HTR-8/SVneo (cell line): ENCODE measurements around the gene SPATA32.

Source experiments
- DNase-seq: peaks from one replicate; pipeline ENCODE4 v3.0.0; 2011; ENCODE audit warnings: low spot score, mixed read lengths; ENCODE audit not compliant: insufficient read length
- FAIRE-seq: peaks from 2 replicates; lab custom pipeline; 2011; peaks lifted over from hg19 to GRCh38; lab: Jason Lieb, UNC

Gene SPATA32

DNA sequence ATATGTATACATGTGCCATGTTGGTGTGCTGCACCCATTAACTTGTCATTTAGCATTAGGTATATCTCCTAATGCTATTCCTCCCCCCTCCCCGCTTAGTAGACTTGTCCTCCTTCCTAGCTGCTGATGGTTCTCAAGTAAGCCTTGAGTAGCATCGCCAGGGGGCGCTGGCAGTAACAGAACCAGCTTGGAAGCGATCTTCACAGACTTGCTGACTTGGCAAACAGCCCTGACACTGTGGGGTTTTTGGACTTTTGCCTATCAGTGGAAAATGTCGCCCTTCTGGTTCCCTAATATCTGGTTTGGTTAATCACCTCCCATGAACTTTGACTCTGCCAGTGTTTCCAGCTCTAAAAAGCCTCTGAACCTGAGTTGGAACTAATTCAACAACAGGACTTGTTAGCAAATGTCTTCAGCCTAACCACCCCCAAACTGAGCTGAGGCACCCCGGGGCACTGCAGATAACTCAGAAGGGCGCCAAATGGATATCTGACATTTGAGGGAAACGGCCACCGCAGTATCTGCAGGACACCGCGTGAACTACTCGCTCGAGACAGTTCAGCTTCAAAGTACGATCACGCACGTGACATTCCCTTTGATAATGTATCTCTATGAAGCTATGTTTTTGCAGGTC, 15.4 kb upstream of the SPATA32 start:
- DNase-seq, result peak; percentile 90
- peak; percentile 99 for FAIRE-seq

DNA sequence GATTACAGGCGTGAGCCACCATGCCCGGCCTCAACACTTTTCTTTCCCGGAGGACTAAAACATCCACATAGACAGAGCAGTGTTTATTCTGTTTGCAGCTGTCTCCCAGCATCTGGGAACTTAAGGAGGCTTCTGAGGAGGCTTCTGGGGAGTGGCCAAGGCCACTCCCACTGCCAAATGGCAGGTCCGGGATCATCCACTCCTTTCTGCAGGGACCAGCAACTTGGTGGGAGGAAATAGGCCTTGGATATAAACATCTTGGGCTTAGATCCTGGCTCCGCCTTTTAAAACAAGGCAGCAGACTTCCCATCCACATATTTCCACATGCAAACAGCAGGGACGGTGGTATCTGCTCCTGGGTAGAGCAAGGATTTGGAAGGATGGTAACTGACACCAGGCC, 14.1 kb upstream of the SPATA32 start:
- DNase-seq, result no peak
- no peak for FAIRE-seq

DNA sequence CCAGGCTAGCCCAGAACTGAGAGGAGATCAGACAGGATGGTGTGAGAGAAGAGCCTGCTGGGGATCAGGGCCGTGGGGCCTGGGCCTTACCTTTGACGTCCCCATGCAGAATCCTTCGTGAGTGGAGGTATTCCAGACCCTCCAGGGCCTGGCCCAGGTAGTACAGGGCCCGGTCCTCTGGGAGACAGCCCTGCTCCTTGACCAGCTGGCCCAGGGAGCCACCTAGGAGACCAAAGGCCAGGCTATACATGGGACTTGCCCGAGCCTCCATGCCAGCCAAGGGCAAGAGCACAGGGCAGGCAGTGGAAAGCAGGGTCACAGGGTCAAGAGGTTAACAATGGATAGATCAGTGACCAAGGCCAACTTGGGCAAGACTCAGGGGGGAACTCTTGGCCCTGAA, 12.1 kb upstream of the SPATA32 start:
- DNase-seq (no peak), FAIRE-seq (peak; percentile 46)

DNA sequence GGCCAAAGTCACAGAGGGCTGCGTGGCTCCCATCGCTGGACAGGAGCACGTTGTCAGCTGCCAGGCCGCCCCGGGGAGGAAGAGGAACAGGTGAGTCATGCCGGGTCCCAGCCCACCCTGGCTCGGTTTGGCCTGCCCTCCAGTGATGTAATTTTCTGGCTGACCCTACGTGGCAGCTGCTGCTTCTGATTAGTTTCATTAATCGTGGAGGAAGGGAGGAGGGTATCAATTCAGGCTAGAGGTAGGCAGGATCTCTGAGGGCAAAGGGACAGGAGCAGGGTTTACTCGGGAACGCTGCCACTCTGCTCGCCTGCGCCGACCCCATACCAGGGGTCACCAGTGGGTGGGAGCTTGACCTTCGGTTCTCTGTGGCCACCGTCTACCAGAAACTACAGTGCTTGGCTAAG, 11.7 kb upstream of the SPATA32 start:
- DNase-seq (no peak), FAIRE-seq (peak; percentile 74)

DNA sequence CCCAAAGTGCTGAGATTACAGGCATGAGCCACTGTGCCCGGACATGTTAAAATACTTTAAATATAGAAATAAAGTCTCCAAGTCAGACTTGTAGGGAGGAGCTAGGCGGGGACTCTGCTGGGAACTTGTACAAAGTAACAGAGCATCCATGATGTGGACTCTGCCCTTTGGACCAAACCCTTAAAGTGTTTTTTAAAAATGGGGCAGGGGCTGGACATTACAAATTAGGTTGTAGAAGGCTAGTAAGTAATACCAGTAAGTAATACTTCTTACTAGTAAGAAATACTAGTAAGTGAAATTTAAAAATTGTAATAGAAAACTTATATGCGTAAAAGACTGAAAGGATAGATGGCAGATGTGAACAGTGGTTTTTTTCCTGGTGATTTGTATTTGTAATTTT, 9.7 kb upstream of the SPATA32 start:
- FAIRE-seq (no peak), DNase-seq (no peak)

DNA sequence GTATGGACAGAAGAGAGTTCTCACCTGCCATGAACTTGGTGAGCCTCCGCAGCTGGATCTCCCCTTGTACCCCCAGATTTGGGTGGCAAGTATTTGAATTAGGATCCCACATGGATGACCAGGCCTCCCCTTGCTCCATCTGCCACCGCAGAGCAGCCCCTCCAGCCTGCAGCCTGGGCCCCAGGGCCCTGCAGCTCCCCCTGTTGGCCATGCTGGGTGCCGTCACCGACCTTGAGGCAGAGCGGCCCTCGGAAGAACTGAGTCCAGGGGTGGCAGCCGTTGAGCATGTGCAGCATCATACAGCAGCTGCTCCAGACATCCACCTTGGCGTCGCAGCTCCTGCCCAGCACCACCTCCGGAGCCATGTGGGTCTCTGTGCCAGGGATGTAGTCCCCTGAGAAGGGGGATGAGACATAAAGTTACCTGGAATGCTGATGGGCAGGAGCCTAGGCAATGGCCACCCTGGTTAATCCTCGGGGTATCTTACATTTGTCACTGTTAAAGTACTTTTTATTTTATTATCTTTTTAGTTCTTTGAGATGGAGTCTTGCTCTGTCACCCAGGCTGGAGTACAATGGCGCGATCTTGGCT, 9.0 kb upstream of the SPATA32 start:
- DNase-seq (no peak), FAIRE-seq (peak; percentile 4)

DNA sequence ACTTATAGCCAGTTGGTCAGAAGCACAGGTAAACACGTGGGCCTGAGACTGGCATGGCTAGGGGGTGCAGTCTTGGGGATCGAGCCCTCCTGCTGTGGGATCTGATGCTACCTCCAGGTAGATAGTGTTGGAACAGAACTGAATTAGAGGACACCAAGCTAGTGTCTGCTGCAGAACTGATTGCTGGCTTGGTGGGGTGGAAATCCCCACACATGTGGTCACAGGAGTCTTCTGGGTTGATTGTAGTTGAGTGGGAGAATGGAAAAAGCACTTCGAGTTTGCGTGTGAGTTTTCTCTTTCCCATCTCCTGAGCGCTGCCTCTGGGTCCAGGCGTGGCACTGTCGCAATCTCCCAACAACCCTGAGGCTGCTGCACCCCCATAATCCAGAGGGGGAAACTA, 8.0 kb upstream of the SPATA32 start:
- peak; percentile 60 for FAIRE-seq
- DNase-seq, result no peak

DNA sequence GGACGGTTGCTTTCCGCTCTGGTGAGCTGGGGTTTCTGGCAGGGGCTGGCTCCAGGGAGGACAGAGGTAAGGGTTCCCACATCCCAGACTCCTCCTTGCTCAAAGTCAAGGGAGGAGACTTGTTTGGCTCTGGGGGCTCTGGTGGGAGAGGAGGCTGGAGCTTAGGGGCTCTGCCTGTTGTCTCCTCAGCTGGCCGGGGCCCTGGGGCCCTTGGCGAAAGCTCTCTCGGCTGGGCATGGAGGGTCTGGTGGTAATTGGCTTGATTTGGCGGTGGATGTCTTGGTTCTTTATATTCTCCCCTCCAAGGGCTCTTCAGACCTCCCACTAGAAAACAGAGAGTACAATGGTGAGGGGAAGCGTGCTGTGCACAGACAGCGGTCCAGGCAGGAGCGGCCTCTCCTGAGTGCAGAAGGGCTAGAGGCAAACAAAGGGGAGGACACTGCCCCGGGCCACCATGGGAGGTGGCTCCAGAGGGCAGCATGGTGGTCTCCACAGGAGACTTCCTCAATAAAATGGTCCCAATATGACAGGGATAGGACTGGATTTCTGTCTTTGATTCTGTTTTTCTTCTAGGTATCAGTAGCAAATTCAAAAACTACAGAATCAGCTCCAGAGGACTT, 5.7 kb upstream of the SPATA32 start:
- FAIRE-seq (no peak), DNase-seq (no peak)

DNA sequence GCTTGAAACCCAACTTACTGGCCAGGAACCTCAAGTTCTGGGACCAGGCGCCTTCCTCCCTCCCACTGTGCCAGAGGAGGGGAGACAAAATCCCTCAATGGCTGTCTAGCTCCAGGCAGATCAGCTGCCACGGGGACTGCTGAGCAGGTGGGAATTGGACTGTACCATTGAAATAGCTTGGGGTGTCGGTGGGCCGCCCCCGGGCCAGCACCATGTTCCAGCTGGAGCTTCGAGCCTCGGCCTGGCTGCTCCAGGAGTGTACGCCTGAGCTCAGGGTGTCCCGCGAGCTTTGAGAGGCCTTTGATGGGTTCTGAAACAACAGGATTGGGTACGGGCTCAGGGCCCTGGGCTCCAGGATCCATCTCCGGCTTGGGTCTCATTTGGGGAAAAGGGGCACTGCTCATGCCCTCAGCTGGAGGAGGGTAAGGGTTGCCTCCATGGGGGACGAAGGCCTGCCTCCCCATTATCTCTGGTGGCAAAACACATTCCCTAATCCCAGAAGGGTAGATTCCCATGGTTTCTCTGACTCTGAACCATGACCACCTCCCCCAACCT, 4.6 kb upstream of the SPATA32 start:
- peak; percentile 33 for FAIRE-seq

DNA sequence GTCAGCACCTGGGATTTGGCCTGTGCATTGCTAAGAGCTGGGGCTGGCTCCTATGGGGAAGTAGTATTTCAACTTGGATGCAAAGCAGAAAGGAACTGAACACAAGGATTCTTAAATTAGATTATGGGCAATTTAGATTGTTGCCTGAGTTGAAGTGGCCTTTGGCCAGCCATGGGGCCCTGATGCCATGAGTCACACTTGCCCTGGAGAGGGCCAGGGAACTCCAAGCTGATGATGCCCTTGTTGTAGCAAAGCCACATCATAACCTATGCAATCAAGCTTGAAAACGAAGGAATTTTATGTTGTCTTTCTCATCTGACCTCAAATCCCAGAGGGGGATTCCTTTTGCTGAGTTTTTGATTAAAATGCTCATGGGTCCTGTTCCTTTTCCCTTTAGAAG, 3.9 kb upstream of the SPATA32 start:
- no peak for DNase-seq
- peak; percentile 33 for FAIRE-seq

More for the DNA sequence above, 4.6 kb upstream of the SPATA32 start:
- DNase-seq, result no peak

DNA sequence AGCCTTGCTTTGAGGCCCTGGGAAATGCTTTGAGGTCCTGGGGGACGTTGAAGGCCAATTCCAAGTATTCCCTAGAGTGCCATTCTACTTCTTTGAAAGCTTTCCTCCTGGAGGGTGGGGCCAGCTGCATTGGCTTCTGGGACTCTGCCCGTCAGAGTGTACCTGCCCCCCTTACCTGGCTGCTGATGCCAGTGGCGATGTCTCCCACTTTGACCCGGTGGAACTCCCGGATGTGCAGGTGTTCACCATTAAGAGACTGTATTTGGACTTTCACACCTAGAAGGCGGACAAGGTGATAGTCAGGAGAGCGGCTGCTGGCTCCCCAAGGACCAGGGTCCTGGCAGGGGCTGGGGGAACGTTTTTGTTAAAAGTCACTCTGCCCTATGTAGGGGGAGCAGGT, 3.1 kb upstream of the SPATA32 start:
- DNase-seq (no peak), FAIRE-seq (no peak)

DNA sequence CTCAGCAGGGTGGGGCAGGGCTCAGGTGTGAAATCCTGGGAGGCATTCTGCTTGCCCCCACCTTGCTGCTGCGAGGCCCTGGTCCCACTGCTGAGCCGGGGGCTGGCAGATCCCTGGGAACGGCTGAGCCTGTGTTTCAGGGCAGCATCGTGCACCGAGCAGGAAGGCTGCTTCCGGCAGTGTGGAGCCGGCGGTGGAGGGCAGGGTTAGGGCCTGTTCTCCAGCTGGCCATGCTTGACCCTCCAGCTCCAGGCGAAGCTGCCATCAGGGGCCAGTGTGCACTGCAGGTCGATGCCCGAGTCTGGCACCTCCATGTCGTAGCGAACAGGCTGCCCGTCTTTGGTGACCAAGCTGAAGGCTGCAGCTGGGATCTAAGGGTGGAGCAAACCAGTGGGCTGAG, 2.5 kb upstream of the SPATA32 start:
- no peak for DNase-seq
- peak; percentile 46 for FAIRE-seq

DNA sequence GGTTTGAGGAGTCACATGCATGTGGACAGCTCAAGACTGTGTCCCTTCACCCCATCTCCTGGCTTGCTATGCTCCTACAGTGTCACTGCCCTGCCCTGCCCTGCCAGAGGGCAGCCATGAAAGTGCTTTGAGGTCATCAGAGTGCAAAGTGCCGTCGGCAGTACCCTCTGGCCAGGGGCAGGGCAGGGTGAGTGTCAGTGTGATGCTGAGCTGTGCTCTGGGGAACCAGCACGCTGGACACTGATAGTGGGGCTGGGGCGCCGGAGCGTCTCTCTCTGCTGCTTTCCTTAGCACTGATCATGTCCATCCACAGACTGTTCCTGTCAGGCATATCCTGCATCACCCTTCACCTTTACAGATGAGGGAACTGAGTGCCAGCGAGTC, 1.6 kb upstream of the SPATA32 start:
- no peak for DNase-seq

DNA sequence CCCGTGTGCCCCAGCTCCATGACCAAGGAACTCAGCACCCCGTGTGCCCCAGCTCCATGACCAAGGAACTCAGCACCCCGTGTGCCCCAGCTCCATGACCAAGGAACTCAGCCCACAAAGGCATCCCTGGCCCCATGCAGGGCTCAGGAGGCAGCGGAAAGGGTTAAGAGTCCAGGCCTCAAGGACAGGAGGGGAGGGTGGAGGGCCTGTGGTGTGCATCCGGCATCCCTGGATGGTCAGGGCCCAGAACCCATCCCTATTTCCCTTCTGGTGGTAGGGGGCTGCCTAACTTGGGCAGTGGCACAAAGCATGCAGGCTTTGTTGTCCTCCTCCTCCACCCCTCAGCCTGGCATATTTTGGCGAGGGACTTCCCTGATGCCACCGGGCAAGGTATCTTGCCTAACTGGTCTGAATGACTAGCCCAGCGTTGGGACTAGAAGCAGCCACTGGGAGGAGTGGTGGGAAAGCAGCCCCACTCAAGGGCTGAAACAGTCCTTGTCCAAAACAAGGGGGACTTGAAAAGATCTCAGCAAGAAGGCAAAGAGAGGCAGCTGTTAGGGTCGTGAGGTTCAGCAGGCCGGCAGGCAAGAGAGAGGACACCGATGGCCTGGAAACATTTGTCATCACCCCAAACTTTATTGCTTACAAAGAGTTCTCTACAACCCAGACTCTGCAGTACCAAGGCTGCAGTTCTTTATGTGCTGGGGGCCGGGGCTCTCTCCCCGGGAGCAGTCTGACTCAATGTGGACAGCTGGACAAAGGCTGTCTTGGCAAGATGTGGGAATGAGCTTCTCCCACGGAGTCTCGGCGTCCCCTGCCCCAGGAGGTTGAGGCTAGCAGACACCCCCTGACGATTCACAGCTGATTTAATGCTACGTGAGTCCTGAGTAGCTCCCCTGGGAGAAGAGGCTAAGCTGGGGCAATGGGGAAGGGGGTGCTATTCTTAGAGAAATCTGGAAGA, 902 bp upstream of the SPATA32 start:
- FAIRE-seq (peak; percentile 77), DNase-seq (no peak)

More for the DNA sequence above, 1.6 kb upstream of the SPATA32 start:
- peak; percentile 72 for FAIRE-seq

DNA sequence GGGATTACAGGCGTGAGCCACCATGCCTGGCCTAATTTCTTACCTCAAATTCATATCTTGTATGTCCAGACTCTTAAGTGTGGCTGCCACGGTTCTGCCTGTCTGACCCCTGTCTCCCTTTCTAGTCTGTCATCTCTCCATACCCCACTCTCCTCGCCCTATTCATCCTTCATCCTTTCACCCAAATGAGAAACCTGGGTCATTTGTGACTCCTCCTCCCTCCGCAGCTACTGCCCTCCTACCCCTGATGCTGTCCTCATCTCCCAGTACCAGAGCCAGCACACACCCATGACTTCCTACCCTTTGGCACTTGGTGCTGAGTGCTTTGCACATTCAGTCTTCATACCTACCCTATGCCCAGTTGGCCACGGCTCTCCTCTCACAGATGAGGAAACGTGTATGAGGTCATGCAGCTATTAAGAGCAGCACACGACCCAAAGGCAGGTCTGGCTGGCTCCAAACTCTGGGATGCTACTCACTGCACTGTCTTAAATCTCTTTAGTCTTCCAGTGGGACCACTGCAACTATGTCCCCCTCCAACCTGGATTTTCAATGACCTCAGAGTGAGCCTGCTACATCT, 1.6 kb downstream of the SPATA32 start:
- peak; percentile 86 for FAIRE-seq

DNA sequence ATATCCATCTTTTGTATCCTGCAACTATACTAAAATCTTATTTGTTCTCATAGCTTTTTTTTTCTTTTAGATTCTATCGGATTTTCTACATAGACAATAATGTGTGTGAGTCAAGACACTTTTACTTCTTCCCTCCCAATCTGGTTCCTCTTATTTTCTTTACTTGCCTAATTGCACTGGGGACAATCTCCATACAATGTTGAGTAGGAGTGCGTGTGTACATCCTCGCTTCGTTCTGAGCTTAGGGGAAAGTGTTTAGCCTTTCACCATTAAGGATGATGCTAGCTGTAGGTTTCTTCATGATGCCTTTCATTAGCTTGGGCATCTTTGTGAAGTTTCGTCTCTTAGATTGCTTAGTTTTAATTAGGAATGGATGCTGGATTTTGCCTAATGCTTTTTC, 2.9 kb downstream of the SPATA32 start:
- no peak for DNase-seq
- no peak for FAIRE-seq

More for the DNA sequence above, 1.6 kb downstream of the SPATA32 start:
- DNase-seq, result no peak

DNA sequence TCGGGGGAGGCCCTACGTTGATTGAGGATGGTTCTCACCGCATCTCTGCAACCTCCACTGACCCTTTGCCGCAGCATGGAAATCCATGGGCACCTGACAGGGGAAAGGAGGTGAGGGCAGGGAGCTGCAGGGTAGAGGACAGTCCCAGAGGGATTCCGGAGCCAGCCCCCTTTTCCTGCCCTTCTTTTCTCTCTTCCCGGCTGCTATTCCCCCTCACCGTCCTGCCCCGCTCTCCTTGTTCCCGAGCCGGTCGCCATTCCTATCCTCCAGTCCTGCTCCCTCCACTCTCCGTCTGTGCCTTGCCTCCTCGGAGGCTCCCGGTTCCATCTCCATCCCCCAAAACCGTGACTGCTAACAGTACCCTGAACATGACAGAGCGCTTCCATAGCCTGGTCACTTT, 4.8 kb downstream of the SPATA32 start:
- peak; percentile 62 for FAIRE-seq
- no peak for DNase-seq

DNA sequence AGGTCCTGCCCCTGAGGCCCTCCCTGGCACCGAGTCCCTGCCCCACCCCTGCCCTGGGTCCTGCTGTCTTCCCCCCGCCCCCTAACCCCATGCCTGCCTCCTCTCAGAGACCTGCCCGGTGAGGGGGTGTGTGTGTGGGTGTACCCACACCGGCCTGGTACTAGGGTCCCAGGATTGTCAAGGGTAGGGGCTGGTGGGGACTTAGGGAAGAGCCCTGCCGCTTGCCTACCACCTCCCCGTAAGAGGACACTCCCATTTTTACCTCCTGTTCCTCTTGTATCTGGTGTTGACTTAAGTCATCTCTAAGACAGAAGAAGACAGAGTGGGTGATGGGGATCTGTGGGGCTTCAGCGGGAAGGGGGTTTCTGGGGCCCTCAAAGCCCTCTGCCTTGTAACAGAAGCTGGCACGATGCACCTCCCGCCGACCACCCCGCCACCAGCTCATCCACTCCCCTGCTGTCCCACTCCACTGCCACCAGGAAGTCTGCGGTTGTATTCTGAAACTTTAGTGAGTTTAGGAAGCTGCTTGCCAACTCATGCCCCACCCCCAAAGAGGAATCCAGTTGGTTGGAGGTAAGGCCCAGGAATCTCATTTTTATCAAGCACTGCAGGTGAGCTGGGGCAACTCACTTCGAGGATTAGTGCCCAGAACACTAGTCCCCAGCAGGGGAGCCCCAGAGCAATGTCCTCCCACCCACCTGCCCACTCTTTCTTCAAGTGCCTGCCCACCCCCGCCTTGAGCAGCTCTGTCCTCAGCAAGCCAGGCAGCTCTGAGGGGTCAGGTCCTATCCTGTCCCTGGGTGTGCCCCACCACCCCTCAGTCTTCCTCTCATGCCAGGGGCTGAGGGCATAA, 5.6 kb downstream of the SPATA32 start:
- no peak for DNase-seq
- no peak for FAIRE-seq

DNA sequence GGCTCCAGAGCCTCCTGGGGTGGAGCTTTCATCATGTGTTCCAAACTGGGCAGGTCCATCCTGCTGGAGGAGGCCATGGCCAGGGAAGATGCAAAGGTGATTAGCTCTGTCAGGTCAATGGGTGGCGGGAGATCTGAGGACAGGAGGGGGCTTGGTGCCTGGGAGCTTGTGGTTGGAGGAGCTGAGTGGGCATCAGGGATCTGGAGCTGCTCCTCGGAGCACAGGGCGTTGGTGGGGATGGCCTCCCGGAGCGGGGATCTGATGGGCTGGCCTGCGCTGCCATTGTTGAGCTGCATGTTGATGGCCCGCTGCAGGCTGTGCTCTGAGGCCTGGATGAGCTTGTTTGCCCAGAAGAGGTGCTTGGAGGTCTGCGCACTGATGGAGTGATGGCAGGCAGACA, 6.5 kb downstream of the SPATA32 start:
- no peak for DNase-seq
- FAIRE-seq, result no peak
